K562 (cell line): ENCODE data around the gene IMMP2L. TPM values are rescaled to one million over a fixed set of nuclear protein-coding genes. Genes with fewer than 3 reads are reported as not detected.
A peak's percentile ranks its signal among the peaks of the same experiment; 100 is the strongest.

ENCODE experiments used
- ATAC-seq: fragments of 200-7000 bp; cut with Tn5 transposase; 3 replicates; pipeline ENCODE4 v1.9.1; 2020; ENCODE audit warnings: moderate library complexity
- BruUV-seq: library from RNA; stranded (reverse); fragments of 400-500 nt; replicated peaks from 2 replicates; lab custom pipeline; 2021; lab: Mats Ljungman, UMichigan
- CTCF ChIA-PET: fragments of 300-600 bp; formaldehyde crosslinking; extraction: SDS; loops from one replicate; lab custom pipeline; 2021; ENCODE audit warnings: low intra/inter-chr PET ratio; lab: Yijun Ruan, JAX
- POLR2A ChIA-PET: fragments of 300-600, 350-650 bp; sonication (Branson Sonifier 250); formaldehyde crosslinking; extraction: SDS; loops from one replicate; lab custom pipeline; 2021; ENCODE audit warnings: antibody characterized with exemption, inconsistent platforms; lab: Yijun Ruan, JAX
- DNase-seq, 4 experiments: peaks; one replicate each; pipeline versions ENCODE4 v3.0.0 to v3.0.0-alpha.2; 2011 to 2018; ENCODE audit warnings: low spot score in 3 of 4, mixed read lengths in 3 of 4; ENCODE audit errors: extremely low read depth in 1 of 4
- FAIRE-seq: peaks from 2 replicates; lab custom pipeline; 2011; peaks lifted over from hg19 to GRCh38; lab: Jason Lieb, UNC
- H2AFZ ChIP-seq: 2 replicates; pipeline ENCODE4 v1.6.0; 2011; ENCODE audit warnings: low read depth, low read length, control low read depth, inconsistent platforms
- H3K27ac ChIP-seq: fragments of 200-600 bp; 3 replicates; pipeline ENCODE4 v1.8.0; 2011; ENCODE audit warnings: low read depth, mild to moderate bottlenecking, control low read depth, inconsistent platforms, low read length, moderate library complexity, mixed read lengths; ENCODE audit errors: extremely low read depth
- H3K27me3 ChIP-seq, 2 experiments: fragments of 300-600 bp in 1 of 2; 2 replicates in 1 of 2; 3 replicates in 1 of 2; pipeline versions ENCODE4 v1.6.0 to v1.8.0; 2011; ENCODE audit warnings: inconsistent platforms in 2 of 2, low read length in 2 of 2, mild to moderate bottlenecking in 1 of 2, mixed read lengths in 1 of 2, moderate library complexity in 1 of 2; ENCODE audit not compliant: control insufficient read depth in 2 of 2, insufficient read depth in 2 of 2
- H3K36me3 ChIP-seq: fragments of 300-600 bp; 3 replicates; pipeline ENCODE4 v1.8.0; 2011; ENCODE audit warnings: mild to moderate bottlenecking, low read length, inconsistent platforms; ENCODE audit not compliant: control insufficient read depth, insufficient read depth
- H3K4me1 ChIP-seq, 2 experiments: fragments of 200-600 bp in 1 of 2; replicated peaks in 1 of 2; 2 replicates in 1 of 2; 3 replicates in 1 of 2; pipeline versions ENCODE4 v1.5.1 to v1.8.0; 2011; ENCODE audit warnings: inconsistent platforms in 2 of 2, low read length in 2 of 2, mild to moderate bottlenecking in 1 of 2, mixed read lengths in 1 of 2, moderate library complexity in 1 of 2; ENCODE audit not compliant: control insufficient read depth in 2 of 2, insufficient read depth in 2 of 2
- H3K4me2 ChIP-seq: 2 replicates; pipeline ENCODE4 v1.6.1; 2011; ENCODE audit warnings: low read length, control low read depth, inconsistent platforms, mixed read lengths; ENCODE audit not compliant: insufficient read depth
- H3K4me3 ChIP-seq: fragments of 200-600 bp; sonication (generic), shearing (Covaris generic); 2 replicates; pipeline ENCODE4 v1.5.1; 2016; ENCODE audit warnings: control low read depth, inconsistent platforms
- H3K79me2 ChIP-seq: fragments of 200-600 bp; 3 replicates; pipeline ENCODE4 v1.8.0; 2011; ENCODE audit warnings: low read length, inconsistent platforms; ENCODE audit not compliant: control insufficient read depth, insufficient read depth
- H3K9ac ChIP-seq, 2 experiments: 2 replicates each; pipeline versions ENCODE4 v1.6.0 to v1.6.1; 2011; ENCODE audit warnings: low read depth in 2 of 2, low read length in 2 of 2, control low read depth in 1 of 2, inconsistent platforms in 1 of 2, mild to moderate bottlenecking in 1 of 2, mixed read lengths in 1 of 2; ENCODE audit not compliant: insufficient read depth in 1 of 2
- H3K9me1 ChIP-seq: one replicate; pipeline ENCODE4 v1.6.0; 2011; ENCODE audit warnings: inconsistent platforms, mild to moderate bottlenecking, low read length, moderate library complexity; ENCODE audit not compliant: control insufficient read depth, insufficient read depth
- H3K9me3 ChIP-seq: replicated peaks from 2 replicates; pipeline ENCODE4 v1.5.1; 2011; ENCODE audit warnings: low read depth, low read length, inconsistent platforms; ENCODE audit not compliant: control insufficient read depth, insufficient read depth
- H4K20me1 ChIP-seq: replicated peaks from 2 replicates; pipeline ENCODE4 v1.6.1; 2011; ENCODE audit warnings: low read length, inconsistent platforms, mixed read lengths; ENCODE audit not compliant: control insufficient read depth, insufficient read depth
- GATA2 ChIP-seq: sonication (generic); formaldehyde crosslinking; IDR thresholded peaks from 2 replicates; pipeline ENCODE4 v1.4.0; 2020; ENCODE audit warnings: mild to moderate bottlenecking, missing genetic modification reagents
- POLR2G ChIP-seq: fragments of 200-400 bp; formaldehyde crosslinking; IDR thresholded peaks from 2 replicates; pipeline ENCODE4 v1.6.1; 2017; ENCODE audit warnings: low read depth, mild to moderate bottlenecking, antibody characterized with exemption, low read length, moderate library complexity
- TRIM25 ChIP-seq: fragments of 450-650 bp; IDR thresholded peaks from 2 replicates; pipeline ENCODE4 v1.7.0; 2016; ENCODE audit warnings: borderline replicate concordance
- XRCC5 ChIP-seq: fragments of 200-400 bp; formaldehyde crosslinking; IDR thresholded peaks from 2 replicates; pipeline ENCODE4 v1.6.1; 2017; ENCODE audit warnings: low read depth, mild to moderate bottlenecking, low read length
- WGBS: fragments of 100-300 bp; shearing (Covaris generic); methylation state at CpG from one replicate; pipeline ENCODE4 v1.1.6; 2016; ENCODE audit warnings: low coverage, mixed read lengths; ENCODE audit not compliant: insufficient coverage; ENCODE audit errors: missing lambda C conversion rate; 5-methylcytosine and 5-hydroxymethylcytosine counted together
- in situ Hi-C: fragments of 300-500 bp; cut with MboI; formaldehyde crosslinking; loops from 4 replicates; pipeline ENCODE4 v1.15.0; 2018; ENCODE audit warnings: inconsistent platforms, mixed read lengths
- intact Hi-C: fragments of 100-400 bp; cut with micrococcal nuclease; formaldehyde crosslinking; loops from 2 replicates; pipeline ENCODE4 v1.14.2; 2022
- polyA plus RNA-seq, 8 experiments: library from polyadenylated mRNA; depleted of rRNA in 4 of 8; stranded (reverse) in 5 of 8; unstranded in 3 of 8; fragments of >200 nt; fragmentation: Nextera tagmentation in 2 of 8; fragmentation: Illumina TruSeq in 1 of 8; extraction: Ambion mirVana in 2 of 8; extraction: Trizol in 1 of 8; gene quantifications; 2 replicates each; pipeline versions ENCODE4 v1.2.1 to v1.2.3, GENCODE V29; 2011 to 2014; ENCODE audit warnings: inconsistent platforms in 1 of 8, missing spikeins in 1 of 8
- total RNA-seq, 7 experiments: library from RNA; depleted of rRNA in 6 of 7; stranded (reverse); fragments of >200 nt in 6 of 7; fragmentation: Illumina TruSeq in 2 of 7; extraction: Trizol in 2 of 7; gene quantifications; 2 replicates each; pipeline versions ENCODE4 v1.2.1 to v1.2.3, GENCODE V29; 2011 to 2021; ENCODE audit warnings: low replicate concordance in 1 of 7

IMMP2L gene
- total and polyA plus RNA-seq, 9 of the 15 experiments (the other 6 are each of a cell fraction or from before 2014, with no cell fraction given), result 29.7 to 116 (median 53.0) TPM

GRCh38 chr7:111212857-111213523 is 349.3 kb downstream of the IMMP2L start:
- Histone ChIP-seq H3K9ac (no peak overlapping the region; a peak in 1 of 4 replicates), H3K9me3 (no peaks in the 10 kb centered on the region), H3K36me3 (peaks cover 3% of the 10 kb centered on the region; the same call in 1 of the 3 replicates), H3K4me1 (peaks cover 0 to 6% of the 10 kb centered on the region in 2 experiments; a peak in 1 of 5 replicates), H3K27ac (no peak overlapping the region), H3K79me2 (no peaks in the 10 kb centered on the region), H3K4me2 (no peak overlapping the region), H2AFZ (no peak overlapping the region), H3K4me3 (no peak overlapping the region), H3K9me1 (no peaks in the 10 kb centered on the region), H4K20me1 (no peaks in the 10 kb centered on the region), H3K27me3 (no peaks in the 10 kb centered on the region)
- intact Hi-C loops, result no loop called here
- BruUV-seq, result no TSS peak
- POLR2A ChIA-PET, result no interaction called here
- CTCF ChIA-PET, result no interaction called here
- TF ChIP-seq GATA2 (CRISPR knock-in tag) (no peak), XRCC5 (no peak), POLR2G (0 out of 2 replicates have a peak, but pooled peaks have one; percentile 22), TRIM25 (no peak)
- WGBS, result 90% methylated on average over 11 of the region's 11 CpGs
- DNase-seq (no peak), FAIRE-seq (no peak), ATAC-seq (peak; percentile 38; the same call in 2 of the 3 replicates)
- in situ Hi-C loops, result no loop called here
